ENCODE data around the gene SSBP4.
A peak's percentile ranks its signal among the peaks of the same experiment; 100 is the strongest.
"Not testable (repeated sequence)": the region's sequence is repeated elsewhere in the genome, so short reads cannot be mapped to it uniquely, and the experiment has no call there.

SSBP4 gene

DNA sequence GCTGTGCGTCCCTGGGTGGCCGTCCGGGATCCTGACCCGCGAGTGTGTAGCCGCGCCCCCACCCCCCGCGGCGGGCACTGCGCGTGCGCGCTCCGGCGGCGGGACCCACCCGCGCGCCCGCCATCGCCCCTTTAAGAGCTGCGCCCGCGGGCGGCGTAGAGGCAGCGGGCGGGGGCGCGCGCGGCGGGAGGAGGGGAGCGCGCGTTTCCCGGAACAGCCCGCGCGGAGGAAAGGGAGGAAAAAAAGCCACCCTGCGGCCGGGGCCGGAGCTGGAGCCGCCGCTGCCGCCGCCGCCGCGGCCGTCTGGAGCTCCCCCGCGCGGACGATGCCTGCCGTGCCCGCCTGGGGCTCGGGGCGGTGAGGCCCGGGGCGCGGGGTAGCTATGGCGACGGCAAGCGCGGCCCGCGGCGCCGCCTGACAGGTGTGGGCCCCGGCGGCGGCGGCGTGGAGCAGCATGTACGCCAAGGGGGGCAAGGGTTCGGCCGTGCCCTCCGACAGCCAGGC lies at the start of gene SSBP4:
TSS of gene SSBP4 (plus strand) at position 204 of the 504 bp plus-strand sequence. CDS start at position 455, 251 bp downstream.
- DNase-seq: peak; percentile 36 to 87

DNA sequence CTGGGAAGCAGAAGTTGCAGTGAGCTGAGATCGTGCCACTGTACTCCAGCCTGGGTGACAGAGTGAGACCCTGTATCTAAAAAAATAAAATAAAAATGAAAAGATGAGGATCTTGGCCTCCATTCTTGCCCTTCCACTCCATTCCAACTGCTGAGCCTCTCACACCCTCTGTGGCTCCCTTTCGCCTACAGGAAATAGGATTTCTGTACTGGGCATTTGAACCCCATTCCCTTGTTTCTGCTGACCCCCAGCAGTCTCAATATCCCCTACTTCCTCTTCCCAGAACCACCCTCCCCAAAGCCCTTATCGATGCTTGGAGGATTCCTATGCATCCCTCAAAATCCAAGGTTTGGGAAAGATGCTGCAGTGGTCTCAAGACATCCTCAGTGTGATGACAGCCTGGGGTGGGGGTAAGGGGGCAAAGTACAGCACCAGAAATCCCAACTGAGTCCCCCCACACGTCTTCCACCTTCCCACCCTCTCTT lies 45.7 kb upstream of the SSBP4 start:
- no peak for DNase-seq

DNA sequence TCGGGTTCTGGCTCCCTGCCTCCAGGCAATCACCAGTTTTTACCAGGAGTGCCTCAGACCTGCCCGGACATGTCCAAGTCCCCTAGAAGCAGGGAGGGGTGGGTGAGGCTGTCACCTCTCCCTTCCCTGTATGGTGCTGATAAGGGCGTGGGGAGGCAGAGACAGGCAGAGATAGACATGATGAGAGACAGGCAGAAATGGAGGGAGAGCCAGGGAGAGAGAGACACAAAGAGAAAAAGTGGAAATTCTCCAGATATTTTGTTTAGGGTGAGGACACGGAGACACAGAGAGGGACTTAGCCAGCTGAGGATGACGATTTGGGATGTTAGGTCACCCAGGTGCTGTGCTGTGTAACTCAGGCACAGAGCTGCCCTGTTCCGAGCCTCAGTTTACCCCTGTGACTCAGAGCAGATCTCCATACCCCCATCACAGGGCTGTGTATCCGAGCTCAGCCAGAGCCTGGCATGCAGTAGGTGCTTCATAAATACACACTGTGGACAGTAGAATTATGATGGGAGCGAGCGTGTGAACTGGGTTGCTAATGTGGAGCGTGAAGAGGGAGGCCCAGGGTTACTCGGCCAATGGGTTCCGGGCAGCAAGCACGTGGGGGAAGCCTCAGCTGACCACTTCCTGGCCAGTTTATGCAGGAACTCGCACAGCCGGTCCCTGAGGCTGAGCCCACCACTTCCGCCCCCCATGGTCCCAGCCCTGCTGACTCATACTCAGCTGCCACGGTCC lies 45.1 kb upstream of the SSBP4 start:
- DNase-seq: no peak

DNA sequence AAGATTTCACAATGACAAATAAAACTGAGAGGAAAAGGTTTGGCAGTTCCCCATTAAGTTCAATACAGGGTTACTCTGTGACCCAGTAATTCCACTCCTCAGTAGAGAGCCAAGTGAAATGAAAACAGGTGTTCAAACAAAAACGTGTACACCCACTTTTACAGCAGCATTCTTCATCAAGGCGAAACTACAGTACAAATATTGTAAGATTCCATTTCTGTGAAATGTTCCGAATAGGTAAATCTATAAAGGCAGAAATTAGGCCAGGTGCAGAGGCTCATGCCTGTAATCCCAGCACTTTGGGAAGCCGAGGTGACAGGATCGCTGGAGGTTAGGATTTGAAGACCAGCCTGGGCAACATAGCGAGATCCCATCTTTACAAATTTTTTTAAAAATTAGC lies 42.2 kb upstream of the SSBP4 start:
- no peak for DNase-seq

DNA sequence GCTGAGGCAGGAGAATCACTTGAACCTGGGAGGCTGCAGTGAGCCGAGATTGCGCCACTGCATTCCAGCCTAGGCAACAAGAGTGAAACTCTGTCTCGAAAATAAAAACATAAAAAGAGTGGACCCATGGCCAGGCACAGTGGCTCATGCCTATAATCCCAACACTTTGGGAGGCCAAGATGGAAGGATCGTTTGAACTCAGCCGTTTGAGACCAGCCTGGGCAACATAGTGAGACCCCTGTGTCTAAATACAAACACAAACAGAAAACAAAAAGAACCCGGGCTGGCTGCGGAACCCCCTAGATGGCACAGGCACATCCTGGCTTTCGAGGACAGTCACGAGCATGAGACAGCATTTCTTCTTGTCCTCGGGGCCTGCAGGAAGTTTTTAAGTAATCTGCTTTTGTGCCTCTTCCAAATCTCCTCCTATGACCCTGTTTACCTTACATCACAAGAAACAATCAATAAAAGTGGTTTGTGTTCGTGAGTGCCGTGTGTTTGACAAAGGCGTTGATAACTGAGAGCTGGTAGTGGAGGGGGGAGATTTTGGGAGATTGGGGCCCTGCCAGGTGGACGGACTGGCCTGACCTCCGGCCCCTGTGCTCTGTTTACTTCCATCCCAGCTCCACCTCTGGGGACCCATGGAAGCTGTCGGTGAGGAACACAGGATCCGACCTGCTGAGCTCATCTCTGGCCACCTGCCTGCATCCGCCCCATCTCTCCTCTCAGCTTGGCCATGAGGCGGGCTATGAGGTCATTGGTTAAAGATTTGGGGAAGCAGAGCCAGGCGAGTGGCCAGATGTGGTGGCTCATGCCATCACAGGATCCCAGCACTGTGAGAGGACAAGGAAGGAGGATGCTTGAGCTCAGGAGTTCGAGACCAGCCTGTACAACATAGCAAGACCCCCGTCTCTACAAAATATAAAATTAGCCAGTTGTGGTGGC lies 39.1 kb upstream of the SSBP4 start:
- peak in 1 of 2 experiments; percentile 41 for DNase-seq

DNA sequence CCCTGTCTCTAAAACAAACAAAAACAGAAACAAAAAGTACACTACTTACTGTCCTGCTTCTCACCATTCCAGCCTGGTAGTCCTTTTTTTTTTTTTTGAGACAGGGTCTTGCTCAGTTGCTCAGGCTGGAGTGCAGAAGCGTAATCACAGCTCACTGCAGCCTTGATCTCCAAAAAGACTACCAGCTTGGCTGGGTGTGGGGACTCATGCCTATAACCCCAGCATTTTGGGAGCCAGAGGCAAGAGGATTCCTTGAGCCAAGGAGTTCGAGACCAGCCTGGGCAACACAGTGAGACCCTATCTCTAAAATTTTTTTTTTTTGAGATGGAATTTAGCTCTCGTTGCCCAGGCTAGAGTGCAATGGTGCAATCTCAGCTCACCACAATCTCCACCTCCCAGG lies 38.4 kb upstream of the SSBP4 start:
- DNase-seq: no peak

DNA sequence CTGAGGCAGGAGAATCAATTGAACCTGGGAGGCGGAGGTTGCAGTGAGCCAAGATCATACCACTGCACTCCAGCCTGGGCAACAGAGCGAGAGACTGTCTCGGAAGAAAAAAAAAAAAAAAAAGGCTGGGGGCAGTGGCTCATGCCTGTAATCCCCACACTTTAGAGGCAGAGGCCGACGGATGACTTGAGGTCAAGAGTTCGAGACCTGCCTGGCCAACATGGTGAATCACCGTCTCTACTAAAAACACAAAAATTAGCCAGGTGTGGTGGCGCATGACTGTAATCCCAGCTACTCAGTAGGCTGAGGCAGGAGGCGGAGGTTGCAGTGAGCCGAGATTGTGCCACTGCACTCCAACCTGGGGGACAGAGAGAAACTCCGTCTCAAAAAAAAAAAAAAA lies 35.6 kb upstream of the SSBP4 start:
- DNase-seq: not testable (repeated sequence)

DNA sequence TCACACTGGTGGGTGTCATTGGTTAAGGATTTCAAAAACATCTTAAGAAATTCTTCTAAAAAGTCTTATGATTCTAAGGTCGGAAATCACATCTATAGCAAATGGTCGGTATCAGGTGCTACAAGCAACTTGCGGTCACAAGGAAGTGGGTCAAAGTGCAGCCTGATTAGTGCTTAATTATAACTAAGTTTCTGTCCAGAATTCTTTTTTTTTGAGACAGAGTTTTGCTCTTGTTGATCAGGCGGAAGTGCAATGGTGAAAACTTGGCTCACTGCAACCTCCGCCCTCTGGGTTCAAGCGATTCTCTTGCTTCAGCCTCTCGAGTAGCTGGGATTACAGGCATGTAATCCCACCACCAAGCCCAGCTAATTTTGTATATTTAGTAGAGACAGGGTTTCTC lies 34.4 kb upstream of the SSBP4 start:
- DNase-seq: no peak

DNA sequence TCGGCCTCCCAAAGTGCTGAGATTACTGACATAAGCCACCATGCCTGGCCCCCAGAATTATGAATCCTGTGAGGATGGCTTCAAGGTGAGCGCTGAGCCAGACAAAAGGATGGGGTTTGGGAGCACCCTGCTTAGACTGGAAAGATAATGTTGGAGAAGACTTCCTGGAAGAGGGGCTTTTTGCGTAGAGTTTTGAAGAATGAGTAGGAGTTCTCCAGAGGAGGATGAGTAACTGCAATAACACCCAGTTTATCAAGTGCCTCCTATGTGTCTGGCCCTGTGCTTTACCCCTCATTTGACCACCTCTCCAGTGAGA lies 33.9 kb upstream of the SSBP4 start:
- DNase-seq: no peak

DNA sequence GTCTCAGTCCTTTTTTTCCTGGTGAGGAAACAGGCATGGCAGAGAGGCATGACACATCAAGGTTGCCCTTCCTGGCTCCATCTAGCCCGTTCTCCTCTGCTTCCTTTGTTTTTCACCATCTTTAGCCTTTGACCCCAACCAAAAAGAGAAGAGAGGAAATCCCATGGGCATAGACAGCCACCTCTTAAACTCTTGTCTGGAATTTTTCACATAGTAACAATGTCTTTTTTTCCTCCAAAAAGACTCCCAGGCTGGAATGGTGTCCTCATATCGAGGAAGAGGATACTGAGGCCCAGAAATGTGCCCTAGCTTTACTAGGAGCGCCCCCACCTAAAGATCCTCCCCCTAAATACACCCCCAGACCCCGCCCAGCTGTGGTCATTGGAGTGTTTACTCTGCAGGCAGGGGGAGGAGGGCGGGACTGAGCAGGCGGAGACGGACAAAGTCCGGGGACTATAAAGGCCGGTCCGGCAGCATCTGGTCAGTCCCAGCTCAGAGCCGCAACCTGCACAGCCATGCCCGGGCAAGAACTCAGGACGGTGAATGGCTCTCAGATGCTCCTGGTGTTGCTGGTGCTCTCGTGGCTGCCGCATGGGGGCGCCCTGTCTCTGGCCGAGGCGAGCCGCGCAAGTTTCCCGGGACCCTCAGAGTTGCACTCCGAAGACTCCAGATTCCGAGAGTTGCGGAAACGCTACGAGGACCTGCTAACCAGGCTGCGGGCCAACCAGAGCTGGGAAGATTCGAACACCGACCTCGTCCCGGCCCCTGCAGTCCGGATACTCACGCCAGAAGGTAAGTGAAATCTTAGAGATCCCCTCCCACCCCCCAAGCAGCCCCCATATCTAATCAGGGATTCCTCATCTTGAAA lies 33.3 kb upstream of the SSBP4 start, which contains the start of gene GDF15:
TSS of gene GDF15 (plus strand) at position 484 of the 868 bp plus-strand sequence. CDS start at position 516, 32 bp downstream.
- DNase-seq: no peak

DNA sequence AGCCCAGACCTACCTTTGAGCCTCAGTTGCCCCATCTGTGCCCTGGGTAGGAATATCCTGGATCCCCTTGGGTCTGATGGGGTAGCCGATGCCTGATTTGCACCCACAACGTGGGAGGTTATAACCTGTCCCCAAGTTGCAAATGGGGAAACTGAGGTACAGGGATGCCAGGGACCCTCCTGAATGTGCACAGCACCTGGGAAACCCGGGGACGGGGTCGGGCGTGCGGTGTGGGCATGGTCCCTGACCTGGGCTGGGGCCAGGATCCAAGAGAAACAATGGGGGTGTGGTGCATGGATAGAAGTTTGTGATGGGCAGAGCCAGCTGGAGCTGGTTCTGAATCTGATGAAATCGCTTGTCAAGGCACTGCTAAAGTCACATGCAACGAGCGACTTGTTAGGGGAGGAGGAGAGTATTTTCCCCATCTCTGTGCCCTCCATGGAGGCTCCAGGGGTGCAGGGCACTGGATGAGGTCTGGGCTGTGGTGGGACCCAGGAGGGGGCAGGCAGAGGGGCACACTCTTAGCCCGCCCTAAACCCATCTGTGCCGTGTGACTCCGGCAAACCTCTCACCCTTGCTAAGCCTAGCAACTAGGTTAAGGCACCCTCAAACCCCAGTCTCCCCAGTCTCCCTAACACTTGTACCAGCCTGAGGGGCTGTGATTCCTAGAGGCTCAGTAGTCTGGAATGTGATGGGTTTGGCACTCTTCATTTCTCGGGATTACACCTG lies 32.5 kb upstream of the SSBP4 start:
- no peak for DNase-seq

DNA sequence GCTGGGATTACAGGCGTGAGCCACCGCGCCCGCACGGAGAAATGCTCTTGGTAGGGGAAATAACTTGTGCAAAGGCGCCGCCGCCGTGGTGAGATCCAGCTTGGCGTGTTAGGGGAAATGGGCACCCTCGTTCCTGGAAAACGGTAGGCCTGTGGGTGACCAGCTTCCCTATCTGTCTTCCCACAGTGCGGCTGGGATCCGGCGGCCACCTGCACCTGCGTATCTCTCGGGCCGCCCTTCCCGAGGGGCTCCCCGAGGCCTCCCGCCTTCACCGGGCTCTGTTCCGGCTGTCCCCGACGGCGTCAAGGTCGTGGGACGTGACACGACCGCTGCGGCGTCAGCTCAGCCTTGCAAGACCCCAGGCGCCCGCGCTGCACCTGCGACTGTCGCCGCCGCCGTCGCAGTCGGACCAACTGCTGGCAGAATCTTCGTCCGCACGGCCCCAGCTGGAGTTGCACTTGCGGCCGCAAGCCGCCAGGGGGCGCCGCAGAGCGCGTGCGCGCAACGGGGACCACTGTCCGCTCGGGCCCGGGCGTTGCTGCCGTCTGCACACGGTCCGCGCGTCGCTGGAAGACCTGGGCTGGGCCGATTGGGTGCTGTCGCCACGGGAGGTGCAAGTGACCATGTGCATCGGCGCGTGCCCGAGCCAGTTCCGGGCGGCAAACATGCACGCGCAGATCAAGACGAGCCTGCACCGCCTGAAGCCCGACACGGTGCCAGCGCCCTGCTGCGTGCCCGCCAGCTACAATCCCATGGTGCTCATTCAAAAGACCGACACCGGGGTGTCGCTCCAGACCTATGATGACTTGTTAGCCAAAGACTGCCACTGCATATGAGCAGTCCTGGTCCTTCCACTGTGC lies 30.9 kb upstream of the SSBP4 start:
- DNase-seq: peak; percentile 68 to 81

DNA sequence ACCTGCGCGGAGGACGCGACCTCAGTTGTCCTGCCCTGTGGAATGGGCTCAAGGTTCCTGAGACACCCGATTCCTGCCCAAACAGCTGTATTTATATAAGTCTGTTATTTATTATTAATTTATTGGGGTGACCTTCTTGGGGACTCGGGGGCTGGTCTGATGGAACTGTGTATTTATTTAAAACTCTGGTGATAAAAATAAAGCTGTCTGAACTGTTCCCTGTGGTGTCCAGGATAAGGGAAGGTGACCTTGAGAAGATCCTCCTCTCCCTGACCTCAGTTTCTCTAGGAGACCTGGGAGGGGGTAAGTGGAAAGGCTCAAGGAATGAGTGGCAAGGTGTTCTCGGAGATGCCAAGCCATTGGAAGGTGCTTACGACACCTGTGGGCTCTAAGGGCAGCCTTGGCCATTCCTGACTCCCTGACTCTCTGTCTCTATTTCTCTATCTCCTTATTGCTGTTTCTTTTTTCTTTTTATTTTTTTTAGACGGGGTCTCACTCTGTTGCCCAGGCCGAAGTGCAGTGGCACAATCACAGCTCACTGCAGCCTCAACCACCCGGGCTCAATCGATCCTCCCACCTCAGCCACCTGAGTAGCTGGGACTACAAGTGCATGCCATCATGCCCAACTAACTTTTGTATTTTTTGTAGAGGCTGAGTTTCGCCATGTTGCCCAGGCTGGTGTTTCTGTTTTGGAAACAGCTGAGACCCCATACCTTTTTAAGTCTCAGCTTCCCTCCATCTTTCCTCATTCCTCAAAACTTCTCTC lies 30.1 kb upstream of the SSBP4 start:
- DNase-seq: no peak

DNA sequence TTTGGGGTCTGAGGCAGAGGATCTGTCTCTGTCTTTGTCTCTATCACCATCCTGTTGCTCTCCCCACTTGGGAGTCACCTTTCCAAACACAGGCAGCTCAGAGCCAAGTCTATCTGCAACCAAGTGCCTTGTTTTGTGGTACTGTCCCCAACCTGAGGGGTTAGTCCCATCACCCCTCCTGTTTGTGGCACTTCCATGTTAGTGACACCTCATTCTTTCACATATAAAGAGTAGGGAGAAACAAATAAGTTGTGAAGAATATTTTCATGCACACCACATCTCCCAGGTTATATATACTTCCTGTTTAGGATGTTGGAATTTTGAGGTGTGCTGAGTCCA lies 29.5 kb upstream of the SSBP4 start:
- no peak for DNase-seq

DNA sequence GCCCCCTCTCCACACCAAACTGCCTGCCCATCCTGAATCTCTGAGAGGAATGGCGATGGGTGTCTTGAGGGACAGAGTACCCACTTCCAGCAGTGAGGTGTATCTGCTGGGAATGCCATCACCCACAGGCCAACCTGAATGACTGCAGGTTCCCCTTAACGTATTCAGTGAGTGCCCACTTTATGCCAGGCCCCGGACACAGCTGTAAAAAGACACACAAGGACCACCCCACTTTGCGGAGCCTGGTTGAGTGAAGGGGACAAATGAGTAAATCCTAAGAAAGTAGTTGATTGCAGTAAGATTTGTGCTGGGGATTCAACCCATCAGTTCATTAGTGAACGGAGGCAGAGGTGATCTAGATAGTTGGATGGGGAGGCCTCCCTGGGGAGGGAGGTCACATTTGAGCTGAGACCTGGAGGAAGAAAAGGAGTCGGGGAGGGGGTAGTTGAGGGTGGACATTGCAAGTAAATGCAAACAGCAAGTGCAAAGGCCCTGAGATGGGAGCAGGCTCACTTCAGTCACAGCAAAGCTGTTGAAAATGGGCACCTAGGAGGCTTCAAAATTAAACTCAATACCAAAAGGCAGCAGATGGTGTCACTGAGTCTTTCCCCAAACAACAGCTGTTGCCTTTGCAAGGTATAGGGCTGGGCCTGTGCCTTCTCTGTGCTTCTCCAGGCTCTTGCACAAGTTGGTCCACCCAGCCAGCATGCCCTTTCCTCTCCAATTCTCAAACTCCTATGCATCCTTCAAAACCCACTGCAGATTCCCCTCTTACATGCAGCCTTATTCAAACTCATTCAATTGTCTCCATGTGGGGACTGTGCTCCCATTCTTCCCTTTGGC lies 28.9 kb upstream of the SSBP4 start:
- peak in 1 of 2 experiments; percentile 72 for DNase-seq

DNA sequence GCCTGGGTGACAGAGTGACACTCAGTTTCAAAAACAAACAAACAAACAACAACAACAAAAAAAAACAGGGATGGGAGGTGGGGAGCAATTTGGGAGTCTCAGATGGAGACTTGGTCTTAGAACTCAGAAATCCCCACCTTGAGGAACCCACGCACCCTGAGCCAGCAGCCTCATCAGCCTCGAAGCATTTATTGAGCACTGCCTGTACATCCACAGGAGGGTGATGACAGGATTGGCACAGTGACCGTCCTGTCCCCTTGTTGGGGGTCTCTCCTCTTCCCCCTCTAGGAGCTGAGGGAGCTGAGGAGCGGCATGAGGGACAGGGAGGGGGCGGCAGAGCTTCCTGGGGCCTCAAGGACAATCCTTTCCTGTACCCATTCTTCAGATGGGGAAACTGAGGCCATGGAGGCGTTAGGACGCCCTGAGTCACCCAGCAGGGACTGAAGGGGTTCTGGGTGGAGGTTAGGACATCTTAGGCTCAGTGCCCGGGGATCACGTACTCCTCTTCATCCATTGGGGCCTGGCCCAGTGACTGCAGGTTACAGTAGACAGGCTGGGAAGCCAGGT lies 27.6 kb upstream of the SSBP4 start:
- no peak for DNase-seq

DNA sequence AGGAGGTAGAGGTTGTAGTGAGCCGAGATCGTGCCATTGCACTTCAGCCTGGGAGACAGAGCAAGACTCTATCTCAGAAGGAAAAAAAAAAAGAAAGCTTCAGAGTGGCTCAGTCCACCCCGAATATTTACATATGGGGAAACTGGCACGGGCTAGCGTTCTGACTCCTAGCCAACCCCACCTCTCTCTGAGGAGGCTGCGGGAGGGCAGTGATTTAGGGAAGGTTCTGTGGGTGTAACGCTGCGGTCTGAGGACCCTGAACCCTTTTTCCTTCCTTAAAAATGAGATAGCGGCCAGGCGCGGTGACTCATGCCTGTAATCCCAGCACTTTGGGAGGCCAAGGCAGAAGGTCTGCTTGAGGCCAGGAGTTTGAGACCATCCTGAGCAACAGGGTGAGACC lies 26.8 kb upstream of the SSBP4 start:
- no peak for DNase-seq

DNA sequence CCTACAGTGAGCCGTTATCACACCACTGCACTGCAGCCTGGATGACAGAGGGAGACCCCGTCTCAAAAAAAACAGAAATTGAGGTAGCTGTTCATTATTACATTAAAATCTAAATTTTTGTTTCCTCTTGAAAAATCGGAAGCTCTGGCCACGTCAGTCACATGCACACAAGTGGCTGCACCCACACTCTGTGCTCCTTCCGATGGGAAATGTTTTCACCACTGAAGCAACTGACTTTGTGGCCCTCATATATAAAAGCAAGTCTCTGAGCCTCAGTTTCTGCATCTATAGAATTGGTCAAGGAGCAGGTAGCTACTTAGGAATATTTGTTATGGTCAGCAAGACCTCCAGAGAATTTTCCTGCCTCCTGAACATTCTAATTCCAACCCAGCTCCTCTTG lies 26.3 kb upstream of the SSBP4 start:
- DNase-seq: no peak

DNA sequence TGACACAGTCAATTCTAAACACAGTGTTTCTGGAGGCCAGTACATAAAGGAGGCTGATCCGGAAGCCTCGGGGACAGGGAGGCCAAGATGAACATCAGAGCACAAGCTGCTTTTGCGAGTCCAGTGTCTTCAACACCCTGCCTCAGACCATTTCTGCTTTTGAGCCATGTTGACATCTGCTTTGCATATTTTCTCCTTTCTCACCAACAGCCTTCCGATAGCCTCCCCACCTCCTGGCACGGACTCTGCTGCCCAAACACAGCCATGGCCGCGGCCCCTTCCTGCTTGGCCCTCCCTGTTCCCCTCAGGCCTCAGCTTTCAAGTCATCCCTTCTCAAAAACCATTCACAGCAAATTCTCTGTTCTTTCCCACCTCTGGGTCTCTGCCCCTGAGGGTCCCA lies 25.4 kb upstream of the SSBP4 start:
- no peak for DNase-seq
